ENCODE measurements around the gene SH3D19.
"Not testable (repeated sequence)": the region's sequence is repeated elsewhere in the genome, so short reads cannot be mapped to it uniquely, and the experiment has no call there.

The SH3D19 gene

GRCh38 chr4:151087467-151087866 is 237.9 kb downstream of the SH3D19 start:
- DNase-seq = no peak

DNA sequence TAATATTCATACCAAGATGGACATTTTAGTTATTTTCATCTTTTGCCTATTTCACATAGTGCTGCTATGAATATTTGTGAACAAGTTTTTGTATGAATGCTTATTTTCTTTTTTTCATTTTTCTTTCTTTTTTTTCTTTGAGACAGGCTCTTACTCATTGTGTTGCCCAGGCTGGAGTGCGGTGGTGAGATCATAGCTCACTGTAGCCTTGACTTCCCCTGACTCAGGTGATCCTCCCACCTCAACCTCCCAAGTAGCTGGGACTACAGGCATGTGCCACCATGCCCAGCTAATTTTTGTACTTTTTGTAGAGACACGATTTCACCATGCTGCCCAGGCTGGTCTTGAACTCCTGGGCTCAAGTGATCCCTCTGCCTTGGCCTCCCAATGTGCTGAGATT is 247.4 kb downstream of the SH3D19 start:
- not testable (repeated sequence) for DNase-seq

DNA sequence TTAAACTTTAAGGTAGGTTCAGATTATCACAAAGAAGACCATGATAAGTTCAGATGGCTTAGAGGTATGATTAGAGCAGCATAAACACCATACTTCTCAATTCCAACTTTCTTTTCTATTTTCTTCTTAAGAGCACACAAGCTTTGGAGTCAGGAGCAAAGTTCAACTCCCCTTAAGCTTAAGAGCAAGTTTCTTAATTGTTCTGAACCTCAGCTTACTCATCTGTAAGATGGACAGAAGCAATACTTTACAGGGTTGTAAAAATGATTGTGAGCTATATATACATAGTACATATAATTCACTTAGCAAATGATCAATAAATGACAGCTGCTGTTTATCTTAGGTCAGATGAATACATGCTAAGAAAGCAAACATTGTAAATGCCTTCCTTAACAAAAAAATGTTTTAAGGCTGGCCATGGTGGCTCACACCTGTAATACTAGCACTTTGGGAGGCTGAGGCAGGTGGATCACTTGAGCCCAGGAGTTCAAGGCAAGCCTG is 250.9 kb downstream of the SH3D19 start:
- DNase-seq = no peak

Data from right forelimb (tissue), 1 donor.